22Rv1 (cell line): ENCODE data around the gene UBE2N.

ENCODE experiments used
- CTCF ChIP-seq: fragments of 450-650 bp; IDR thresholded peaks from 2 replicates; pipeline ENCODE4 v1.5.1; 2017; ENCODE audit warnings: mild to moderate bottlenecking
- ZFX ChIP-seq: fragments of 450-650 bp; IDR thresholded peaks from 2 replicates; pipeline ENCODE4 v1.6.1; 2017; ENCODE audit warnings: antibody characterized with exemption, borderline replicate concordance

GRCh38 chr12:93404961-93405849, 36.5 kb downstream of the UBE2N start:
- TF ChIP-seq CTCF: no peak
- TF ChIP-seq ZFX: no peak
